Smooth muscle cell (in vitro differentiated cells): Measurements from ENCODE around the gene TSSK3. TPM values are rescaled to one million over a fixed set of nuclear protein-coding genes. Genes with fewer than 3 reads are reported as not detected.

Source experiments
- DNase-seq: peaks from one replicate; lab custom pipeline; 2025; ENCODE audit not compliant: unreplicated experiment; lab: John Stamatoyannopoulos, UW
- H2AFZ ChIP-seq: fragments of 200-600 bp; sonication (generic); 2 replicates; pipeline ENCODE4 v1.6.0; 2016; ENCODE audit warnings: antibody characterized with exemption, low read depth, mild to moderate bottlenecking
- H3F3A ChIP-seq: fragments of 200-600 bp; sonication (generic); 2 replicates; pipeline ENCODE4 v1.6.0; 2017; ENCODE audit warnings: antibody characterized with exemption, low read depth
- H3K27ac ChIP-seq: fragments of 200-600 bp; sonication (generic); 2 replicates; pipeline ENCODE4 v1.5.1; 2016; ENCODE audit warnings: low read depth, mild to moderate bottlenecking
- H3K27me3 ChIP-seq: fragments of 200-600 bp; sonication (generic); 2 replicates; pipeline ENCODE4 v1.6.1; 2016; ENCODE audit warnings: low read depth, mild to moderate bottlenecking
- H3K36me3 ChIP-seq: fragments of 200-600 bp; sonication (generic); 2 replicates; pipeline ENCODE4 v1.5.1; 2016; ENCODE audit warnings: low read depth
- H3K4me1 ChIP-seq: fragments of 200-600 bp; sonication (generic); 2 replicates; pipeline ENCODE4 v1.5.1; 2016; ENCODE audit warnings: low read depth
- H3K4me2 ChIP-seq: fragments of 200-600 bp; sonication (generic); 2 replicates; pipeline ENCODE4 v1.6.0; 2016; ENCODE audit warnings: mild to moderate bottlenecking
- H3K4me3 ChIP-seq: fragments of 200-600 bp; sonication (generic); 2 replicates; pipeline ENCODE4 v1.5.1; 2016; ENCODE audit warnings: mild to moderate bottlenecking
- H3K79me2 ChIP-seq: fragments of 200-600 bp; sonication (generic); 2 replicates; pipeline ENCODE4 v1.6.0; 2016; ENCODE audit warnings: low read depth, mild to moderate bottlenecking
- H3K9ac ChIP-seq: fragments of 200-600 bp; sonication (generic); 2 replicates; pipeline ENCODE4 v1.6.0; 2016; ENCODE audit warnings: low read depth
- H3K9me3 ChIP-seq: fragments of 200-600 bp; sonication (generic); replicated peaks from 2 replicates; pipeline ENCODE4 v1.5.1; 2016; ENCODE audit warnings: low read depth
- H4K20me1 ChIP-seq: fragments of 200-600 bp; sonication (generic); 2 replicates; pipeline ENCODE4 v1.6.0; 2016; ENCODE audit warnings: low read depth
- CTCF ChIP-seq: fragments of 200-600 bp; sonication (generic); IDR thresholded peaks from 2 replicates; pipeline ENCODE4 v1.5.1; 2017; ENCODE audit warnings: borderline replicate concordance, mild to moderate bottlenecking, antibody characterized with exemption; ENCODE audit not compliant: insufficient read depth, poor library complexity, severe bottlenecking
- WGBS: methylation state at CpG from one replicate; pipeline ENCODE4 v1.1.7; 2016; ENCODE audit warnings: low lambda C conversion rate; 5-methylcytosine and 5-hydroxymethylcytosine counted together
- polyA plus RNA-seq: library from polyadenylated mRNA; unstranded; fragments of >200 nt; fragmentation: Nextera tagmentation; extraction: Ambion mirVana; gene quantifications from 2 replicates; pipeline ENCODE4 v1.2.1, GENCODE V29; 2016
- total RNA-seq: library from RNA; depleted of rRNA; stranded (reverse); fragments of >200 nt; gene quantifications from 2 replicates; pipeline ENCODE4 v1.2.3, GENCODE V29; 2014

The TSSK3 gene
- total and polyA plus RNA-seq, 2 experiments from 2014 or later = 0.31 TPM; not detected in 1

- H3K4me3 ChIP-seq = peak overlapping the region; percentile 99
- H3K27me3 ChIP-seq = no peaks in the 10 kb centered on the region
- TF ChIP-seq CTCF = no peak
- H4K20me1 ChIP-seq = peaks cover 47% of the 10 kb centered on the region
- H2AFZ ChIP-seq = no peak overlapping the region
- H3F3A ChIP-seq = peaks cover 26% of the 10 kb centered on the region
- peak overlapping the region; percentile 95 for H3K9ac ChIP-seq
- H3K79me2 ChIP-seq = peaks cover 24% of the 10 kb centered on the region
- peaks cover 46% of the 10 kb centered on the region for H3K4me1 ChIP-seq
- DNase-seq = no peak
- WGBS = 50% methylated on average over 9 of the region's 9 CpGs
- peak overlapping the region; percentile 99 for H3K4me2 ChIP-seq
- no peaks in the 10 kb centered on the region for H3K36me3 ChIP-seq
- H3K27ac ChIP-seq = peak overlapping the region; percentile 64
- no peaks in the 10 kb centered on the region for H3K9me3 ChIP-seq
Measured at GRCh38 chr1:32334274-32334861, 28.0 kb upstream of the TSSK3 start.

- Histone ChIP-seq H3K27ac (peak overlapping the region; percentile 64), H3F3A (peaks cover 28% of the 10 kb centered on the region), H3K36me3 (no peaks in the 10 kb centered on the region), H3K9me3 (no peaks in the 10 kb centered on the region), H3K27me3 (no peaks in the 10 kb centered on the region), H3K9ac (peak overlapping the region; percentile 95), H3K4me3 (peak overlapping the region; percentile 99), H2AFZ (no peak overlapping the region), H3K79me2 (peaks cover 24% of the 10 kb centered on the region), H3K4me1 (peaks cover 46% of the 10 kb centered on the region), H4K20me1 (peaks cover 45% of the 10 kb centered on the region), H3K4me2 (peak overlapping the region; percentile 99)
- 4% methylated on average over 41 of the region's 46 CpGs for WGBS
- peak; percentile 84 for TF ChIP-seq CTCF
- no peak for DNase-seq
Measured at GRCh38 chr1:32334864-32335534, 27.3 kb upstream of the TSSK3 start.

GRCh38 chr1:32335535-32335789 lies 26.9 kb upstream of the TSSK3 start:
- 0% methylated on average over 6 of the region's 34 CpGs for WGBS
- Histone ChIP-seq H3K9ac (peak overlapping the region; percentile 95), H3F3A (peaks cover 27% of the 10 kb centered on the region), H3K4me2 (peak overlapping the region; percentile 99), H2AFZ (no peak overlapping the region), H3K4me3 (peak overlapping the region; percentile 99), H3K4me1 (peaks cover 46% of the 10 kb centered on the region), H3K79me2 (peaks cover 24% of the 10 kb centered on the region), H3K36me3 (no peaks in the 10 kb centered on the region), H3K27ac (peak overlapping the region; percentile 64), H3K27me3 (no peaks in the 10 kb centered on the region), H4K20me1 (peaks cover 45% of the 10 kb centered on the region), H3K9me3 (no peaks in the 10 kb centered on the region)
- DNase-seq = no peak
- no peak for TF ChIP-seq CTCF
